GF-D8 (cell line): ENCODE results near the gene KCNIP4.

ENCODE experiments used
- DNase-seq: peaks from one replicate; lab custom pipeline; 2025; lab: John Stamatoyannopoulos, UW

Gene KCNIP4

DNA sequence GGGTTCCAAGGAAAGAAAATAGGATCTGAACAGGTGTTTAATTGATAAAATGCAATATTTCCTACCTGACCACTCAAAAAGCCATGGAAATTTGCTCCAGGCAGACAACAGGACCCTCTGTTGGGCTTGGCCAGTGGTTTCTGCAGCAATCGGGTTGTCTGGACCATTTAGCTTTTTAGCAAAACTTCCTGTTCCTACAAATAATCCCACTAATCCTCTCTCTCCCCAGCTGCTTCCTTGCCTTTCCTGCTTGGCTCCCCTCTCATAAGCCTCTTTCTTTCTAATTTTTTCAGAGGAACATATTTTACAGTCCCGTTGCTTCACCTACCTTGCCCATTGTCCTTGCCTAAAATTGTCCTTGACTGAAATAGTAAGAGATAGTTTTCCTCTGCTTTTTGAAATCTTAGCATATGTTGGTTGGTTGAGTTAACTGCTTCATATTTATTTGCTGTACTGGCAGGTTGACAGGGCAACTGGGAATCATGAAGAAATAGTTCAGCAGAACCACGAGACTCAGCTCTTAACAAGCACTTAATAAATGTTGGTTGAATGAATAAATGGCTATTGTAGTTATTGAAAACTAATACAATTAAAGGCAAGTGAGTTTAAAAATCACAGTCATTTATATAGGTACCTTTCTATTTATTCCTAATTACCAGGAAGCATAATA lies 259.8 kb downstream of the KCNIP4 start:
- no peak for DNase-seq

- no peak for DNase-seq
Observed at GRCh38 chr4:21685911-21686310, 262.7 kb downstream of the KCNIP4 start.

- DNase-seq = no peak
Observed at GRCh38 chr4:21680326-21680898, 268.2 kb downstream of the KCNIP4 start.

DNA sequence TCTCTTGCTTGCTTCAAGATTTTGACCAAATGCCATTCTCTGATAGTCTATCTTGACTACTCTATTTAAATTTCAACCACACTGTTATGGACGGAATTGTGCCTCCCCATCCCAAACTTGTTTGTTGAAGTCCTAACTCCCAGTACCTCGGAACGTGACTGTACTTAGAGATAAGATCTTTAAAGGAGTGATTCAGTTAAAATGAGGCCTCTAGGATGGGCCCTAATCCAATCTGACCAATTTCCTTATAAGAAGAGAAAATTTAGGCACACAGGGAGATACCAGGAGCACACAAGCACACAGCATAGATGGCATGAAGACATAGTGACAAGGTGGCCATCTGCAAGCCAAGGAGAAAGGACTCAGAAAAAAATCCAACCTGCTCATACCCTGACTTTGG lies 269.9 kb downstream of the KCNIP4 start:
- no peak for DNase-seq

GRCh38 chr4:21677173-21677572 lies 271.4 kb downstream of the KCNIP4 start:
- DNase-seq = no peak

DNA sequence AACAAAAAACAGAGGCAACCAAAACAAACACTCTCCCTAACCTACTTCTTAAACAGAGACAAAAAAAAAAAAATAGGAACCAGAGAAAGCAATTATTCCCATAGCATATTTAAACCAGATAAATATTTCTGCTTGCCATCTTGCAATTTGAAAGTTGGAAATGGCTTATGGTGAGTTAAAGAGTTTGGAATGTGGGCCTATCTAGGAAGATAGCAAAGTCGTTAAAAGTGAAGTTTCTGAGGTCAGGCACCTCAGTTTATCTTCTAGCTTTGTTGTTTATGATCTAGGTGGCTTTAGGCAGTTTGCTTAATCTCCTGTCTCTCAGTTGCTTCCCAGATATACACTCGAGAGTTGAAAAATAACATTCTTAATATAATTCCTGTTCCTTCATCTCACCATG lies 284.2 kb downstream of the KCNIP4 start:
- no peak for DNase-seq

DNA sequence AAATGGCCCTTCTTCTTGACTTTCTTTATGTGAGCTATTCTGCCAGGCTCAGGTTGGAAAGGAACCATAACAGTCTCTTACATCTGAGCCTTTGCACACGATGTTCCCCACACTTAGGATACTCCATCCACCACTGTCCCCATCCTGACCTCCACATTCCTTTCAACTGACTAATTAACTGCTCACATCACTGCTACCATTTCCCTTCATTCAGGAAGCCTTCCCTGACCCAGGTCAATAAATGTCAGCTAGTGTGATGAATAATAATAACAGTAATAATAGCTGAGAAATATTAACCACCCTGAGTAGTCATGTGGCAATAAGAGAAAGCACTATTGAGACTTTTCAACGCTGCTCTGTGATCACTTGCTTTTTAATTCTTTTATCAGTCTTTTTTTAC lies 291.7 kb downstream of the KCNIP4 start:
- DNase-seq = no peak

DNA sequence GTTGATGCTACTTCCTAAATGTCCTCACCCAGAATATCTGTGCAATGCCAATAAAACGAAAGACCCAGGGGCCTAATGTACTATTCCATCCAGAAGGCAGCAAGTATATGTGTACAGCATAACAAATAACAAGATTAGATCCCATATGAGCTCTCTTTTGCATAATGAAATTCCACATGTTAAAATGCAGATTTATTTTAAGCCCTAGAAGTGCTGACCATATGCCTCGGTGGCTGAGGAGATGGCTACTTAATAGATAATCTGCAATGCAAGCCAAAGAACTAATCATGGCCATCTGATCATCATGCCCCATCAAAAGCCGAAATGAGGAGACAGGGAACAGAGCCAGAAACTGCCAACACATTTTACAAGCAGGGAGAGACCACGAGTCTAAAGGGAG lies 293.5 kb downstream of the KCNIP4 start:
- DNase-seq = no peak

GRCh38 chr4:21652508-21653231 lies 295.9 kb downstream of the KCNIP4 start:
- no peak for DNase-seq

- no peak for DNase-seq
Observed at GRCh38 chr4:21649391-21650090, 299.0 kb downstream of the KCNIP4 start.

DNA sequence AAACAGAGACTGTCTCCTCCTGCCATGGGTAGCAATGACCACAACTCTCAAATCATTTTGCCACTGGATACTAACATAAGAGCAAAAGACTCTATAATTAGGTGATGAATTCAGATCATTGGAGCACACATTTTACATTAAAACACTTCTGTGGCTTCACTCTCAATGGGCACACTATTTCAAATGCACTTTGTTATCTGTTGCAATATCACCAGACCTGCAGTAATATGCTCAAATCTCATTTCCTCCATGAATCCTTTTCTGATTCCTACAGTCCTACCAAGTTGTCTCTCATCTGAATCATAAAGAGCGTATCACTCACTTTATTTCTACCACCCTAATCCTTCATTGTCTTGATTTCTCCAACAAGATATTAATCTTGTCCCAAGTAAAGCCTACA lies 302.8 kb downstream of the KCNIP4 start:
- DNase-seq = no peak

DNA sequence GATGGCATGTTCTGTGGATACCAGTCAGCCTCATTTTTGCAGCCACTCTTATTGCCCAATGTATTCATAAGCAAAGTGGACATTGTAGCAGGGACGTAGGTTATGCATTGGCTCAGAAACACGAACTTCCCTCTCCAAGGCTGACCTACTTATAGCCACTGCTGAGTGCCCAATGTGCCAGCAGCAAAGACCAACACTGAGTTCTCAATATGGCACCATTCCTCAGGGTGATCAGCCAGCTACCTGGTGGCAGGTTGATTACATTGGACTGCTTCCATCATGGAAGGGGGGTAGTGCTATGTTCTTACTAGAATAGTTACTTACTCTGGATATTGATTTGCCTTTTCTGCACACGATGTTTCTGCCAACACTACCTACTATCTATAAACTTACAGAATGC lies 306.9 kb downstream of the KCNIP4 start:
- no peak for DNase-seq

GRCh38 chr4:21638171-21638725 lies 310.3 kb downstream of the KCNIP4 start:
- DNase-seq = no peak

DNA sequence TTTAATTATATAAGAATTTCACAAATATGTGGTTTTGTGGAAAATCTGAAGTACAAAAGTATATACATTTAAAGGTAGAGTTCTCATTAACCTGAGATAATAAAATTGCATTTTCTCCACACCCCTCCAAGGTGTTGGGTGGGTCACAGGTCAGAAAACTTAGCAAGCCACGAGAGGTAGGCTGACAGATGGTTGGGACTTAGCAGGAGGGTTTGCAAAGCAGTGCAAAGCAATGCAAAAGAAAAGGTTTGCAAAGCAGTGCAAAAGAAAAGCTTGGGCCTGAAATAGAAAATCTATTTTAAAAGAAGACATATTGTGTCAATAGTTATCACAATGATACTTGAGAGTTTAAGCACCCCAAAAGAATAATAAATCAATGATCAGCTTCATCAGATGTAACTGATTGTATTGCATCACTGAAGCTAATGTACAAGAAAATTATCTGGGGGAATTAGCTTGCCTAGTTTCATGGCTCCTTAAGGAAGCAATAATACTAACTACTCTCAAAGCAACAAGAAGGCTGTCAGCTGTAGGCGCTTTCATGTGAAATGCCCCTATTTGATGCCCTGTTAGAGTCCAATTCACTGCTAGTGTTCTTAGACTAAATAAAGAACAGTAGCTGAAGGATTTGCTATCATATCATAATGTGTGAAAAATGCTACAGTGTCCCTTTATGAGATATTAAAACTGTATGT lies 319.5 kb downstream of the KCNIP4 start:
- no peak for DNase-seq

DNA sequence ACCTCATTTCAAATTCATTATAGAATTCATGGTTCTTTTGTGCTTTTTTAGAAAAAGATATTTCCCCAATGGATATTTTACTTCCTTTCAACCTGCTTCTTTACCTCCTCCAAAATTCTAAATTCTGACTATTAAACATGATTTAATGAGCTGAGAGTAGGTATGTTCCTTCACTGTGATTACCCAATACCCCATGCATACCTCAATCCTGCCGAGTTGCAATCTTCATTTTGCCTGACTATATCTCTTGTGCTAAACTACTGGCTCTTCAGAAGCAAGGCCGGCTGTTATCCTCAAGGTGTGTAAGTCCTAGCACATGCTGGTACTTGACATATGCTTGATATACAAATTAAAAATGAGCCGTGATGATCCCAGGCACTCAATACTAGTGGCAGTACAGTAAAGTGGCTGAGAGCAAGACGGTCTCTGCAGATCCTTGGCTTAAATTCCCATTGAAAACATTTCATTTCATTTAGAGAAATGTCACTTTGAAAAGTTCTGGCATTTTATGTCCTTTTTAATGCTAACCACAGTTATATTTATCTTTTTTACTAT lies 320.4 kb downstream of the KCNIP4 start:
- no peak for DNase-seq

DNA sequence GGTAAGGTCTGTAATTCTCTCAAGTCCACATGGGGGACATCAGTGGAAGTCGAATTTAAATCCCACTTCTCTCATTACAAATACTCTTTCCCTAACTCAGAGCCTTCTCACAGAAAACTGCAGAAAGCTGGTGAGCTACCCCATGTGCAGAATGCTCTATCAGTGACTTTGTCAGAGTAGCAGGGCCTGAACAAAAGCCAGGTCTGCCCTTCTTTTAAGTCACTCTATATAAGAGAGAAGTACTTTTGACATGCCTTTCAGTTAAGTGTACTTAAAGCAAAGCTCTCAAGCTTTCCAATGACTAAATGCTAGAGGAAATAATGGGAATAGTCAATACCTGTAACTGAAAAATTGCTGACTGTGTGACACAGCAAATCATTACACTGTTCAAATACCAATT lies 323.1 kb downstream of the KCNIP4 start:
- no peak for DNase-seq

GRCh38 chr4:21605006-21605405 lies 343.6 kb downstream of the KCNIP4 start:
- no peak for DNase-seq

DNA sequence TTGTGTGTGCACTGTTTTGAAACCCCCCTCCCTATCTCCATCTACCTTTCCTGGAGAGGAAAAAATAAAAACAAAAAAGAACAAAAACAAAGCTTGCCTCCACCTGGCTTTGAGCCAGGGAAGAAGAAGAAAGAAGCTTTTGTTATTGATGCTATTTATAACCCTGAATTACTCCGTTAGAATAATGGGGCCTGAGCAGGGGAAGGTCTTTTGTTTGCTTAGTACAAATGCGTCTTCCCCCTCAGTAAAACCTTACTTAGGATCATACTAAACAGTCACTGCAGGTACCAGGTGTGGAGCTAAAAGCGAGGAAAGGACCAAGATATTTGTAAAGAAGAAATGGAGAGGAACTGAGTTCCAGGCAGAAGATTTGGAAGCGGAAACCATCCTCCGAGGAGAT lies 352.1 kb downstream of the KCNIP4 start:
- no peak for DNase-seq

DNA sequence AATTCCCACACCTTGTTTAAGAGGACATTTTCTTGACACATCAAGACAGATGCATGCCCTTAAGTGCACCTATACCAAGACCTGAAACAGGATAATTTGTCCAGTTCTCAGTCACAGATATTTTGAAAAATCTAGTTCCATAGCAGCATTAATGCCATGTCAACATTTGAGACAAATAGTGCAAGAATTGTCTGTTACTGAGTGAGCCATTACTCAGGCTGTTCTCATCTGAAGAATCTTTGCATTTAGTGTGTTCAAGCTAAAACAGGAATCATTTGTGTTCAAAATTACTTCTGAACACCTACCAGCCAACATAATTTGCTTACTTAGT lies 354.9 kb downstream of the KCNIP4 start:
- DNase-seq = no peak

GRCh38 chr4:21592970-21593670 lies 355.5 kb downstream of the KCNIP4 start:
- no peak for DNase-seq

DNA sequence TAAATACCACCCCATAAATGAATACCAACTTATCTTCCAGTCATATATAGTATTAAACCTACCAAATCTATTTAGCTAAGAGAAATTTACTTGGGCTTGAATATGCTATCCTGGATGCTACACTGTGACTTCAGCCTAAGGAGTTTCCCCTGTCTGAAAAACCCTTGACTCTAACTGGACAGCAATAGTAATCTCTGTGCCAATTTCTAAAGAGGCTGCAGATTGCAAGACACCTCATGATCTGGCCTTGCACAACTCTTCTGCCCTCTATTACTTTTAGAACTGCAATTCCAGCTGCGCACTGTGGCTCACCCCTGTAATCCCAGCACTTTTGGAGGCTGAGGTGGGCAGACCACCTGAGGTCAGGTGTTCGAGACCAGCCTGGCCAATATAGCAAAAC lies 371.5 kb downstream of the KCNIP4 start:
- DNase-seq = no peak
